Karpas-422 (cell line): ENCODE results near the gene PRSS23. TPM values are rescaled to one million over a fixed set of nuclear protein-coding genes. Genes with fewer than 3 reads are reported as not detected.
"Not testable (repeated sequence)": the region's sequence is repeated elsewhere in the genome, so short reads cannot be mapped to it uniquely, and the experiment has no call there.

Experiments
- DNase-seq: peaks from one replicate; pipeline ENCODE4 v3.0.0-alpha.2; 2015
- H2AFZ ChIP-seq: fragments of 200-600 bp; sonication (generic); 2 replicates; pipeline ENCODE4 v1.6.1; 2014; ENCODE audit warnings: antibody characterized with exemption, low read length, mixed read lengths
- H3K27ac ChIP-seq: fragments of 200-600 bp; sonication (generic); 2 replicates; pipeline ENCODE4 v1.5.1; 2014; ENCODE audit warnings: mild to moderate bottlenecking, low read length, moderate library complexity
- H3K27me3 ChIP-seq: fragments of 200-600 bp; sonication (generic); 2 replicates; pipeline ENCODE4 v1.6.1; 2014; ENCODE audit warnings: low read length, mixed read lengths
- H3K36me3 ChIP-seq: fragments of 200-600 bp; sonication (generic); 2 replicates; pipeline ENCODE4 v1.6.1; 2014; ENCODE audit warnings: low read length, mixed read lengths; ENCODE audit not compliant: insufficient read depth
- H3K4me1 ChIP-seq: fragments of 200-600 bp; sonication (generic); 2 replicates; pipeline ENCODE4 v1.6.1; 2014; ENCODE audit warnings: mild to moderate bottlenecking, low read length, mixed read lengths
- H3K4me2 ChIP-seq: fragments of 200-600 bp; sonication (generic); 2 replicates; pipeline ENCODE4 v1.6.1; 2014; ENCODE audit warnings: low read length, low read depth, mild to moderate bottlenecking; ENCODE audit not compliant: poor library complexity, severe bottlenecking
- H3K4me3 ChIP-seq: fragments of 200-600 bp; sonication (generic); 2 replicates; pipeline ENCODE4 v1.5.1; 2014; ENCODE audit warnings: mild to moderate bottlenecking, antibody characterized with exemption, low read length, mixed read lengths
- H3K79me2 ChIP-seq: fragments of 200-600 bp; sonication (generic); 2 replicates; pipeline ENCODE4 v1.6.1; 2014; ENCODE audit warnings: mild to moderate bottlenecking, low read length, mixed read lengths
- H3K9ac ChIP-seq: fragments of 200-600 bp; sonication (generic); 2 replicates; pipeline ENCODE4 v1.6.0; 2014; ENCODE audit warnings: low read length
- H3K9me2 ChIP-seq: fragments of 200-600 bp; sonication (generic), shearing (Covaris generic); replicated peaks from 2 replicates; pipeline ENCODE4 v1.6.0; 2014; ENCODE audit warnings: mild to moderate bottlenecking, low read length, moderate library complexity; ENCODE audit not compliant: insufficient read depth
- H3K9me3 ChIP-seq: fragments of 300-700, 200-600 bp; sonication (generic); 2 replicates; pipeline ENCODE4 v1.6.1; 2014; ENCODE audit warnings: low read length, mixed read lengths
- H4K20me1 ChIP-seq: fragments of 200-600 bp; sonication (generic); 2 replicates; pipeline ENCODE4 v1.6.1; 2014; ENCODE audit warnings: mild to moderate bottlenecking, antibody characterized with exemption, low read length, low read depth; ENCODE audit not compliant: insufficient read depth
- total RNA-seq: library from RNA; depleted of rRNA; stranded (reverse); fragments of >200 nt; shearing (Covaris generic); gene quantifications from 2 replicates; pipeline ENCODE4 v1.2.3, GENCODE V29; 2014; ENCODE audit warnings: low replicate concordance

PRSS23 gene
- total RNA-seq, 1 experiment from 2014 or later, result not detected

- H3K9ac ChIP-seq, result no peak overlapping the region
- no peak for DNase-seq
- H3K4me2 ChIP-seq, result no peak overlapping the region
- no peaks in the 10 kb centered on the region for H3K4me1 ChIP-seq
- no peaks in the 10 kb centered on the region for H3K9me3 ChIP-seq
- no peak overlapping the region for H3K27ac ChIP-seq
- no peaks in the 10 kb centered on the region for H3K79me2 ChIP-seq
- no peak overlapping the region for H2AFZ ChIP-seq
- no peaks in the 10 kb centered on the region for H3K9me2 ChIP-seq
- no peak overlapping the region for H3K4me3 ChIP-seq
- H3K27me3 ChIP-seq, result no peaks in the 10 kb centered on the region; the same call in 1 of the 2 replicates
- H3K36me3 ChIP-seq, result no peaks in the 10 kb centered on the region
- no peaks in the 10 kb centered on the region for H4K20me1 ChIP-seq
Measured at GRCh38 chr11:86811637-86812321, 11.4 kb downstream of the PRSS23 start.

- H3K9me3 ChIP-seq, result no peaks in the 10 kb centered on the region
- no peak overlapping the region for H3K27ac ChIP-seq
- no peaks in the 10 kb centered on the region for H4K20me1 ChIP-seq
- H3K36me3 ChIP-seq, result no peaks in the 10 kb centered on the region
- no peak overlapping the region for H3K4me3 ChIP-seq
- H3K79me2 ChIP-seq, result no peaks in the 10 kb centered on the region
- no peak overlapping the region for H3K4me2 ChIP-seq
- no peaks in the 10 kb centered on the region for H3K9me2 ChIP-seq
- H2AFZ ChIP-seq, result no peak overlapping the region
- no peaks in the 10 kb centered on the region; the same call in 1 of the 2 replicates for H3K27me3 ChIP-seq
- no peak overlapping the region for H3K9ac ChIP-seq
- no peaks in the 10 kb centered on the region for H3K4me1 ChIP-seq
- DNase-seq, result no peak
Measured at GRCh38 chr11:86812322-86812670, 12.0 kb downstream of the PRSS23 start.

GRCh38 chr11:86812981-86813380 lies 12.6 kb downstream of the PRSS23 start:
- Histone ChIP-seq H2AFZ (no peak overlapping the region), H3K27ac (no peak overlapping the region), H3K36me3 (no peaks in the 10 kb centered on the region), H4K20me1 (no peaks in the 10 kb centered on the region), H3K9me3 (no peaks in the 10 kb centered on the region), H3K9ac (no peak overlapping the region), H3K4me1 (no peaks in the 10 kb centered on the region), H3K4me2 (no peak overlapping the region), H3K79me2 (no peaks in the 10 kb centered on the region), H3K9me2 (no peaks in the 10 kb centered on the region), H3K27me3 (no peaks in the 10 kb centered on the region; the same call in 1 of the 2 replicates), H3K4me3 (no peak overlapping the region)
- no peak for DNase-seq

GRCh38 chr11:86814775-86815174 lies 14.4 kb downstream of the PRSS23 start:
- Histone ChIP-seq H3K9me3 (no peaks in the 10 kb centered on the region), H3K9me2 (no peaks in the 10 kb centered on the region), H3K27ac (no peak overlapping the region), H3K4me3 (no peak overlapping the region), H2AFZ (no peak overlapping the region), H4K20me1 (no peaks in the 10 kb centered on the region), H3K9ac (no peak overlapping the region), H3K4me1 (no peaks in the 10 kb centered on the region), H3K27me3 (no peaks in the 10 kb centered on the region), H3K36me3 (no peaks in the 10 kb centered on the region), H3K79me2 (no peaks in the 10 kb centered on the region), H3K4me2 (no peak overlapping the region)
- no peak for DNase-seq

GRCh38 chr11:86815726-86816125 lies 15.4 kb downstream of the PRSS23 start:
- H3K9ac ChIP-seq, result no peak overlapping the region
- no peaks in the 10 kb centered on the region for H3K9me3 ChIP-seq
- no peak overlapping the region for H3K4me2 ChIP-seq
- H3K27ac ChIP-seq, result no peak overlapping the region
- no peak for DNase-seq
- H3K36me3 ChIP-seq, result no peaks in the 10 kb centered on the region
- H2AFZ ChIP-seq, result no peak overlapping the region
- no peaks in the 10 kb centered on the region for H3K27me3 ChIP-seq
- no peak overlapping the region for H3K4me3 ChIP-seq
- H3K9me2 ChIP-seq, result no peaks in the 10 kb centered on the region
- no peaks in the 10 kb centered on the region for H3K79me2 ChIP-seq
- no peaks in the 10 kb centered on the region for H3K4me1 ChIP-seq
- H4K20me1 ChIP-seq, result no peaks in the 10 kb centered on the region

GRCh38 chr11:86816251-86816726 lies 15.9 kb downstream of the PRSS23 start:
- no peaks in the 10 kb centered on the region for H3K36me3 ChIP-seq
- no peak for DNase-seq
- no peaks in the 10 kb centered on the region for H3K4me1 ChIP-seq
- H3K9me3 ChIP-seq, result no peaks in the 10 kb centered on the region
- H3K79me2 ChIP-seq, result no peaks in the 10 kb centered on the region
- no peaks in the 10 kb centered on the region for H3K27me3 ChIP-seq
- H3K4me2 ChIP-seq, result no peak overlapping the region
- H3K4me3 ChIP-seq, result no peak overlapping the region
- no peaks in the 10 kb centered on the region for H4K20me1 ChIP-seq
- no peak overlapping the region for H3K9ac ChIP-seq
- no peaks in the 10 kb centered on the region for H3K9me2 ChIP-seq
- H3K27ac ChIP-seq, result no peak overlapping the region
- H2AFZ ChIP-seq, result no peak overlapping the region

GRCh38 chr11:86818462-86819192 lies 18.3 kb downstream of the PRSS23 start:
- H3K4me3 ChIP-seq, result no peak overlapping the region
- no peak overlapping the region; the same call in 1 of the 2 replicates for H3K9ac ChIP-seq
- H3K27ac ChIP-seq, result no peak overlapping the region
- H3K4me2 ChIP-seq, result no peak overlapping the region
- no peaks in the 10 kb centered on the region for H3K9me3 ChIP-seq
- peak overlapping the region; percentile 17; the same call in 1 of the 2 replicates for H2AFZ ChIP-seq
- H3K4me1 ChIP-seq, result no peaks in the 10 kb centered on the region
- DNase-seq, result peak; percentile 93
- no peaks in the 10 kb centered on the region for H3K36me3 ChIP-seq
- H3K27me3 ChIP-seq, result no peaks in the 10 kb centered on the region
- H3K79me2 ChIP-seq, result no peaks in the 10 kb centered on the region
- H3K9me2 ChIP-seq, result no peaks in the 10 kb centered on the region
- no peaks in the 10 kb centered on the region for H4K20me1 ChIP-seq

- not testable (repeated sequence) for H3K9me3 ChIP-seq, H3K36me3 ChIP-seq, H3K27ac ChIP-seq, H3K4me3 ChIP-seq, H3K4me2 ChIP-seq, H3K4me1 ChIP-seq, DNase-seq, H3K9ac ChIP-seq, H2AFZ ChIP-seq, H3K27me3 ChIP-seq, H3K79me2 ChIP-seq, H3K9me2 ChIP-seq, H4K20me1 ChIP-seq
Measured at GRCh38 chr11:86824139-86824538, 23.8 kb downstream of the PRSS23 start.
